Epidermal melanocyte (primary cell): ENCODE results near the gene HDAC8.
"Not testable (repeated sequence)": the region's sequence is repeated elsewhere in the genome, so short reads cannot be mapped to it uniquely, and the experiment has no call there.

Source experiments
- DNase-seq: peaks from one replicate; pipeline ENCODE4 v3.0.0; 2011; ENCODE audit warnings: low spot score; ENCODE audit not compliant: insufficient read length

Gene HDAC8

DNA sequence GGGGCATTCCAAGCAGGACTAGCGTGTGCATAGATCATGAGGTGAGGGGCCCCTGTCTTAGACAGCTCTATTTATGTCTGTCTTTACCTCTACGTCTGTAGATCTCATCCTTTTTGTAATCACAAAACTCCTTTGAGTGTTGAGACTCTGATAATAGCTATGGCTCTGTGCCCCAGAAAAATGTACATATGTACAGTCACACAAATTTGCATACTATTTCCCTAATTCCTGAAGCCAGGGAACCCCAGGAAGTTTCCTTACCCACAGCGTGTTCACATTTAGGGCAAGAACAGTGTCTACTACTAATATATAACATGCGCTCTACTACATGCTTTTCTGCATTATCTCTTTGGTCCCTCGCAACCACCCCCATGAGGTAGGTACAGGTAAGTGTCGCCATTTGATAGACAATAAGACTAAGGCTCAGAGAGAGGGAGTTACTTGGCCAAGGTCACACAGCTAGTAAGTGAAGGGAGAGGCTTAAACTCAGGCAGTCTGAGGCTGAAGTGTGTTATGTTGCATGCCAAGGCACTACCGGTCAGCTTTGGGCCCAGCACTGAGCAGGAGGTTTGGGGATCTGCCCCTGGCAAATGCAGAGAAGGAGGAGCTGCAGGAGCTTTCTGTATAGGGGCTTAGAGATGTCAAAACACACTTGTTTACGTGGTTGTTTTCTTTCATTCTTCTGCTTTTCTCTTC lies 245.9 kb downstream of the HDAC8 start:
- no peak for DNase-seq

GRCh38 chrX:72319651-72320050 lies 253.0 kb downstream of the HDAC8 start:
- not testable (repeated sequence) for DNase-seq

GRCh38 chrX:72317139-72317538 lies 255.5 kb downstream of the HDAC8 start:
- no peak for DNase-seq

GRCh38 chrX:72316408-72317110 lies 256.1 kb downstream of the HDAC8 start:
- DNase-seq, result no peak

DNA sequence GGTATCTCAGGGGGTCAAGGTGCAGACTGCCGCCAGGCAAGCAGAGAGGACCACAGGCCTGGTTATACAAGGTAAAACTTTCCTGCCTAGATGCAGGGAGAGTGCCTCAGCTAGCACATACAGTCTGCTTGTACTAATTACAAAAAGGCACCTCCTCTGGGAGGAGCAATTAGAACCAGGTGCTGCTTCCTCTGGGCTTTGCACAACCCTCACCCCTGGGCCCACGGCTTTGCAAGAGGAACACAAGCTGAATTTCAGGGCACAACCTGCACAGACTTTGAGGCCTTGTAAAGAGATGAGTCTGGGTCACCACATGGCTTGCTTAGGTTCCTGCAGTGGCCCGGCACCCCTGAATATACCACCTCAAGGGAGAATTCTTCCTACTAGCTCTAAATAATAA lies 257.8 kb downstream of the HDAC8 start:
- no peak for DNase-seq

GRCh38 chrX:72313707-72314641 lies 258.7 kb downstream of the HDAC8 start:
- DNase-seq, result no peak

DNA sequence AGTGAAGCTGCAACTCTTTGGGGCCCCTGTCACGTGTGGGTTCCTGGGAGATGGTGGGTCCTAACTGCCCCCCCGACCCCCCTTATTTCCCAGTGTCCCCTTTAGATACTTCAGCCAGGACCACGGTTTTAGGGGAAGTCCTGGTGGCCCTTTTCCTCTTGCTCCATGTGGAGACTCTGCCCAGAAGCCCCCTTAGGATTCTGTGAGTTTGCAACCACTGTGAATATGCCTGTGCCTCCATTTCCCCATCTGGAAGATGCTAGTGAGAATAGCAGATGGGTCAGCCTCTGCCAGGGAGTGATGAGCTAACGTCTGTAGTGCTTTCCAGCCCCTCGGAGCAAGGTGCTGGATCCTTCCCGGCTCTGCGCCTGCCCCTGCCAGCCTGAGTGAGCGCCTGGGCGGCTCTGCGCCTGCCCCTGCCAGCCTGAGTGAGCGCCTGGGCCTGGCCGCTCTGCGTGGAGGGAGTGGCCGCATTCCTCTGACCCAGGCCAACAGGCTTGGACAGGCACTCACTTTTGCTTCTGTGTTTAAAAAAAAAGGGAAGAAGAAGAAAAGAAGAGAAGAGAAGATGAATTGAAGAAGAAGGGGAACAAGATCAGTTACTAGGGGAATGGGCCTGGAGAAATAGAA lies 260.2 kb downstream of the HDAC8 start:
- no peak for DNase-seq

DNA sequence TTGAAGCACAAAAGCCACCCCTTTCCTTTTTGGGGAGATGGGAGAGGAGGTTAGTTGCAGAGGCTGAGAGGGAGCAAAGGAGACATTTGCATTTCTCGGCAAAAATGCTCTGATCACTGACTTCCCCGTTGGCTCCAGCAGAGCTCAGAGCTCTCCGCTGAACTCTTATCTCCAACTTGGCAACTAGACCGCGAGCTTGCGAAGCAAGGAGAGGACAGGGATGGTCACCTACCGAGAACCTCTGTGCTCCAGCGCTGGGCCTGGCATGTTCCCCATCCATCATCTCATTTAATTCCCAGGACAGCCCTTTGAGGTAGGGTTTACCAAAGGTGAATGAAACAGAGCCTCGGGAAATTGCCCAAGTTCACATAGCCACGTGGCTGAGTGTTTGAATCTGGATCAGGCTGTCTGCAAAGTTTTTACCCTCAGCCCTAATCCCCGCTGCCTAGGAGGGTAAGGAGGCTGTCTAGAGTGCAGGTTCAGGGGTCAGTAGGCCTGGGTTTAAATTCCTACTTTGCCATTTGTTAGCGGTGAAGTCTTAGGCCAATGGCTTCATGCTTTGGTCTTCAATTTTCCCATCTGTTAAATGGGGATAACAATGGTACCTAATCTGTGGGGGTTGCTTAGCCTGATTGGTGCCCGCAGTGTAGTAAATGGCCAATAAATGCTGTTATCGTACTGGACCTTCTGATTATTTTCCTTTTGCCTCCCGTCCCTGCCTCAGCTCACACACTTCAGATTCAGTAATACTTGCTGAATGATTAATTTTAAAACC lies 263.2 kb downstream of the HDAC8 start:
- DNase-seq, result no peak

GRCh38 chrX:72308566-72309296 lies 263.9 kb downstream of the HDAC8 start:
- peak; percentile 54 for DNase-seq

GRCh38 chrX:72308209-72308565 lies 264.5 kb downstream of the HDAC8 start:
- DNase-seq, result no peak

- no peak for DNase-seq
Measured at GRCh38 chrX:72307646-72308051, 265.0 kb downstream of the HDAC8 start.

DNA sequence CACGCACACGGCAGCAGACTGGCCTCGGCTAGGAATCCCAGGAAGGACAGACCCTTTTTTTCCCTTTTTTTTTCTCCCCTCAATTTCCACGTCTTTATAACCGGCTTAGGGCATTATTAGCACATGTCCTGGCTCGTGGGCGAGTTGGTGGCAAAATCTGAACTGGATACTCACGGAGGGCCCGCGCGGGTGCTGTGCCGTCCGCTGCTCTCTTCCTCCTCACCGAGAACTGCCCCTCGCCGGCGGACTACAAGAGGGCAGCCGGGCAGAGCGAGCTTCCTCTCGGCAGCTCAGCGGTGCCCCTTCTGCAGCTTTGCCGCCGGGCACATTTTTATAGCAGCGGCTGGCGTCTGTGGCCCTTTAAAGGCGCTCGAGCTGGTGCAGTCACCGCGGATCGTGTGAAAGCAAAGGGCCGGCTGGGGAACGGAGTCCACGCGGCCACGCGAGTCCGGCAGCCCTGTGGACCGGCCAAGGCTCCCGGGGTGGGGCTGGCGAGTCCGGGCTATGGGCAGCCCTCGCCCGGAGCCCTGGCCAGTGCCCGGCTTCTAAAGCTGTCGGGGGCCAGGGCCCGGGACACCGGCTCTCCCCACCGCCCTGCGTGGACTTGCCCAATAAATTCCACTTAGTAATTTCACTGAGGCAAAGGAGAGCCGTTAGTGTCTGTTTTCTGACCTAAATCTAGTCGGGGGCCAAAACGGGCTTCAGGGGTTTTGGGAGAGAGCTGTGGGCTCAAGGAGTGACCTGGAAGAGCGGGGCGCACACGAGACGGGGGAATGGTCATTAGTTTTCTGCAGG lies 265.6 kb downstream of the HDAC8 start:
- DNase-seq, result peak; percentile 45

GRCh38 chrX:72306085-72306801 lies 266.4 kb downstream of the HDAC8 start:
- no peak for DNase-seq

DNA sequence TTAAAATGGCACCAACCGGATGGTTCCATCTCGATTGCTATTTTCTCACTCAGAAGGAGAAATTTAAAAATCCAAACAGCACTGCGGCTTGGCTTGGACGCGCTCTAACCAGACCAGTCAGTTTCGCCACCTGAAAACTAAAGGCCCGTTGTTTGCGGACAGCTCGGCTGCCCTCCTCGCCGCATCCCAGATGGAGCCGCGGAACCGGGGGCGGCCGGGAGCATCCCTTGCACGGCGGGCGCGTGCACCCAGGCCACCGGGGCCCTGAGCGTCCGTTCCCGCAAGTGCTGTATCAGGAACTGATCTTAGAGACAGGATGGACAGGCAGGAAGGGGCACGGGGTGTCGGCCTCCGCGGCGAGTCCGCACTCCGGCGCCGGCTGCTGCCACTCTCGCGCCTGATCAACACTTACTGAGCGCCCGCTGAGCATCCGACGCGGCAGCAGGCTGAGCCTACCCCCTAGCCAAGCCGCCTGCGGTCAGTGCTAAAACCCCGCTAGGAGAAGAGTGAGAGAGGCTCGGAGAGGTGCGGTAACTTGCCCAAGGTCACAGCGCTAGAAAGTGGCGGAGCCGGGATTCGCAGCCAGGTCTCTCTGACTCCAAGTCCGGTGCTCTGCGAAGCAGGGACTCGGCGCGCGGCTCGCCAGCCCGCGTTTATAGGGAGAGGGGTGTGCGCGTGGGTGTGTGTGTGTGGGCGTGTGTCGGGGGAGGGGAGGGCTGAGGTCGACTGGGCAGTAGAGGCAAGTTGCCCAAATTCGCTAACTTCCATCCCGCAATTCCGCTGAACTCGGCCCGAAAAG lies 267.2 kb downstream of the HDAC8 start, which contains the start of gene CITED1:
Gene CITED1, minus strand, starts transcription at position 629 of the 799 bp plus-strand sequence. CDS start 3,045 bp downstream, outside the sequence.
- DNase-seq, result no peak

DNA sequence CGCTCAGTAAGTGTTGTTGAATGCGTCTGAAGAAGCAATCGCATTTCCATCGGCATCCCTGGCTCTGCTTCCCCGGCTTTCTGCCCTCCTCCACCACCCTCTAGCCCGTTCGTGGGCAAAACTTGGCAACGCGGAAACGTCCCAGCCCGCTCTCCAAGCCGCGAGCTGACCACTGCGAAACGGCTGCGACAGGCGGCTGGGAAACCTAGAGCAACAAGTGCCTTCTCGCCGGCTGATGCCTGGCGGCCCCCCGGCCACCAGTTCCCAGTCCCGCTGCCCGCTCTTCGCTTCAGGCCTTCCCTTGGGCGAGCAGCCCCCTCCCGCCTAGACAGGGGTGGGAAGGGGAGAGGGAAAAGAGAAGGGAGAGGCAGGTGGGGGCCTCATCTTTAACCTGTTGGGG lies 267.8 kb downstream of the HDAC8 start:
- no peak for DNase-seq

DNA sequence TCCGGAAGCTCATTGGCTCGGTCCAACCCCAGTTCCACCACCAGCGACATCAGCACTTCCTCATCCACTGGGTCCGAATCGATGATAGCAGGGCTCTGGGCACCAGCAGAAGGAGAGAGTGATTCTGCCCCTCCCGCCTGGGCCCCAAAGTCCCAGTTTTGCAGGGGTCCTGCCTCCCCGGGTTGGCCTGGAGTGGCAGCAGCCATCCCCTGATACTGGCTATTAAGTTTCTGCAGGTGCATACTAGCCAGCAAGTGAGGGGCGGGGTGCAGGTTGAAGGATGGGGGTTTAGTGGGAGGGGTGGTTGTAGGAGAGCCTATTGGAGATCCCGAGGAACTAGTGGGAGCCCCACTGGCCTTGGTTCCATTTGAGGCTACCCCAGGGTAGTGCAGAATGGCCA lies 270.9 kb downstream of the HDAC8 start:
- DNase-seq, result no peak

- DNase-seq, result no peak
Measured at GRCh38 chrX:72299891-72300630, 272.6 kb downstream of the HDAC8 start.
